Embryonic facial prominence (tissue), 1 donor: Measurements from ENCODE around the gene SLC7A8.

Experiments used
- DNase-seq: peaks from one replicate; pipeline ENCODE4 v3.0.0-alpha.2; 2016; ENCODE audit errors: extremely low spot score

The SLC7A8 gene

GRCh38 chr14:23094666-23095195, 88.7 kb downstream of the SLC7A8 start, which contains the start of gene ACIN1:
Gene ACIN1, minus strand, starts transcription at chr14:23095136. Its CDS starts 24 bp downstream, at chr14:23095112.
- peak; percentile 70 for DNase-seq

GRCh38 chr14:23093991-23094665, 89.3 kb downstream of the SLC7A8 start:
- no peak for DNase-seq

DNA sequence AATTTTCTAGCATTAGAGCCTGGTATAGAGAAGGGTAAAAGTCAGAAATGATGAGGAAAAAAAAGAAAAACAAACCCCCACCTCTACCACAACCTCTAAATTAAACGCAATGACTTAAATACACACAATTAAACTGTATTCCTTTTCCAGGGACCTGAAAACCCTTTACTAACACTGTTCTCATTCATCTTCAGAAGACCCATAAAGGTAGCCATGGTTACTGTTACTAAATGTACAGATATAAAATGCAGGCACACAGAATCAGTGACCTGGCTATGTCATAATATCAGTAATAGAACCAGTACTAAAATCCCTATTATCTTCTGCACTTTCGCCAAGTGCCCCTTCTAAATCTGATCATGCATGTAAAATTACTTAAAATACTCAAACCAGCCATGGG, 89.9 kb downstream of the SLC7A8 start:
- DNase-seq = no peak

DNA sequence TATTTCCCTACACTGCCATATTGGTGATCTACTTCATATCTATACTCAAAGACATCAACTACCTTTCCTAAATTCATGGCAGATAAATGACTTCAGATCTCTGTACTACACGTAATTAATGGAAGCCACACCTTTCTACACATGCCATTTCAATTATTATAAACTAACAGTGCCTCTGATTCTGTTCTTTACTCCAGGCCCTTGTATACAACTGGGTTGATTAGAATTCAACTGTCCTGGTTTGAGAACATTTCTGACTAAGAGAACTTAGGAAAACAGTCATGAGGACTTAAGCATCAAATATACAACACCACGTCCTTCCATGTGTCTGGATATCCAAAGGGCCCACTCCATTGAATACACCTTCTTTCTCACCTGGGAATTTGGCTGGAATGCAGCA, 90.4 kb downstream of the SLC7A8 start:
- no peak for DNase-seq

GRCh38 chr14:23091294-23092225, 91.9 kb downstream of the SLC7A8 start:
- DNase-seq = no peak

DNA sequence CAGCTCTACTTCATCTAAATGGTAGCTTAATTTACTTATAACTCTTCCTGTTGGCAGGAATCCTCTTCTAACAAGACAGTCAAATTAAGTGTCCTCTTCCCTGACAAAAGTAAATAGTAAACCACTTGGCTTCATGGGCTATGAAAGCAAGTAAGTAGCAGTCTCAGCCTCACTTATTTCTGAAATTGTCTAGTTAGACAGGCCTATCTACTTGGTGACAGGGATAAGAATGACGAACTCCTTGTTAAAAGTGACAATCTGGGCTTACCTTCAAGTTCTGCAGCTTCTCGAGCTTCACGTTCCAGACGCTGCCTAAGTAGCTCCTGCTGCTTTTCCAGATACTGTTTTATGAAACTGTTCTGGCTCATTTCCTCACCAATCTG, 93.2 kb downstream of the SLC7A8 start:
- no peak for DNase-seq

DNA sequence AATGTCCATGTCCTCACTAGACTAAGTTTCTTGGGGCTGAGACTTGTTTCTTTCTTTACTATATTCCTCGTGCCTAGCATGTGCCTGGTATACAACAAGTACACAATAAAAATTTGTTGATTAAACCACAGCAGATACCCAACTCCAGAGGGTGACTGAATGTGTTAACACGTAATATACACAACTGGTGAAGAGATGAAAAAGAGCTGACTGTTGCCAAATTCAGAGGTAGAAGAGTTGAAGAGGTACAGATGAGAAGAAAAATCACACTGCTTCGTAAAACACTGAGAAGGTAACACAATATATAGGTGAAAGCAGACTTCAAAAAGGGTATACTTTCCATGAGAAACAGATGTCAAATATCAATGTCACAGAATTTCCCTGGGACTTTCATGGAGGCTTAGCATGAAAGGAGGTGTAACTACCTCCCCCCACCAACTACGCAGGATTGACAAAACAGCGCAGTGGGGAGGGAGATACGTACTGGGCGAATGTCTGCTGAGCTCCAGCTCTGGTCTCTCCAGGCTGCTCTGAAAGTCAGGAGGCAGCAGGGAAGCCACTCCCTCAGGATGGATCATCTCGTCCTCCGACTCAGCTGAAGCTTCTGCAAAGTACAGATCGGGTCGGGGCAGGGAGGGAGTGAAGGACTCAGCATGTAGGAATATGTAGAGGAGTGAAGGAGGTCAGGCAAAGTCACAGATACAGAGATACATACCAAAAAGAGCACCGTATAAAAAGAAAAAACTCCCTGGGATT, 93.8 kb downstream of the SLC7A8 start:
- DNase-seq = no peak

GRCh38 chr14:23086565-23086964, 96.9 kb downstream of the SLC7A8 start:
- DNase-seq = no peak

DNA sequence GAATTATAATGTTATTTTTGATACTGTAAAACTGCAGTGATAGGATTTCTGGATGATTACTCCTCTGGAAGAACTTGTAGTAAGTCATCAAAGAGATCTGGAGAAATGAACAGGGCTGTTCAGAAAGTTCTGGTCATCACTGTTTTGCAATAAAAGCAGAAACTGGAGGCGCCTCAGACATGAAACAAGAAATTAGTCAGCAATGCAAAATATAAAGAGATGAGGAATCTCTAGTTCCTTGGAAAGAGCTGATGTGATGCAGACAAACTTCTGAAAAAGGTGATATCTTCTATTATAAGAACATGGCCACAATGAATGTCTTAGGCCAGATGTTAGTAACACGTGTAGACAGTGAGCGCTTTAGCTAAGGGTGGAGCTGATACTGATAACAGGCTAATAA, 98.0 kb downstream of the SLC7A8 start:
- DNase-seq = no peak

DNA sequence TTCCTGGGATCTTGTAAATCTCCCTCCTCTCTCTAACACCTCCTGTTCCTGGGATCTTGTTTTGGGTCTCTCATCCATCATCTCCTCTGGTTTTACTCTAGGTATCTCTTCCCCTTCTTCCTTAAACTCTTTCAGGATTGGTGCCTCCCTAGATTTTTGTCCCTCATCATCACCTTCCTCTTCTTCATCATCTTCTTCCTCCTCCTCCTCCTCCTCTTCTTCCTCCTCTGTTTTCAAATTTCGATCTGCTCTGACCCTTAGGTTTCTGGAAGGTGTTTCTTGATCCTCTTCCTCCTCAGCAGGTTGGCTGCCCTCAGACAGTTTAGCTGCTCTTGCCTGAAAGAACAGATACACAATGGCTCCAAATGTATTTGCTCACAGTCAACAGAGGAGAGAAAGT, 103.0 kb downstream of the SLC7A8 start:
- no peak for DNase-seq

- DNase-seq = no peak
Measured at GRCh38 chr14:23079716-23080115, 103.7 kb downstream of the SLC7A8 start.

- DNase-seq = no peak
Measured at GRCh38 chr14:23078692-23079116, 104.8 kb downstream of the SLC7A8 start.

GRCh38 chr14:23077962-23078361, 105.5 kb downstream of the SLC7A8 start:
- no peak for DNase-seq

DNA sequence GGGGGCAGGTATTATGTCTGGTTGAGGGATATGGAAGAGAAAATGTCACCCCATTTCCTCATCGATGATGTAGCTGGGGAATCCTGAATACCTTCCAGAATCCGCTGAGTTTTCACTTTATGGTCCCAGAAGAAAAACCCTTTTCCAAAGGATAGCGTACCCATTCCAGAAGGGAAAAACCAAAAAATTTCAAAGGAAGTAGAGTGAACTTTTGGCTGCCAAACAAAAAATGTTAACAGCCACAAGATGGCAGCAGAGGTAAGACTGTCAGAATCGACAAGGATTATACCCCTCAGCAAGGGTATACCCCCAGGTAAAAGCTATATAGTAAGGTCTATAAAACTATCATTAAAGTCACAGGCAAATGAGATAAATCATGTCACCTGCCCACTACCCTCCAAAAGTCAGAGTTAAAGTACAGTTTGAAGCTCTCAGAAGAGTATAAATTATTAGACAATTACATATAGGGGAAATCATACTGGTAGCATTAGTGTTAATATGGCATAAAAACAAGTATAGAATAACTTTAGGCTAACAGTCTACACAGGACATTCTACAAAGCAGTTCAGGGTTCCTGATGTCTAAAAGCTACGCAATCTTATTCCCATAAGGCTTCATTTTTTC, 106.6 kb downstream of the SLC7A8 start:
- no peak for DNase-seq
